Activated CD8-positive, alpha-beta memory T cell treated with anti-CD3 and anti-CD28 coated beads, Interleukin-2, amount 10 ng/mL, durations not matched to agents 7 days and 5 days (primary cell): ENCODE results near the gene ATG9A. TPM values are rescaled to one million over a fixed set of nuclear protein-coding genes. Genes with fewer than 3 reads are reported as not detected.

Experiments used
- ATAC-seq: fragments of 150-1000 bp; cut with Tn5 transposase; one replicate; pipeline ENCODE4 v1.10.0; 2021; ENCODE audit warnings: moderate library complexity
- CTCF ChIA-PET: fragments of 350-600 bp; sonication (Branson Sonifier 250); formaldehyde crosslinking; loops from one replicate; lab custom pipeline; 2021; ENCODE audit warnings: antibody characterized with exemption; lab: Charles Lee
- DNase-seq: peaks from one replicate; pipeline ENCODE4 v3.0.0-alpha.2; 2020
- H3K27ac Mint-ChIP-seq: one replicate; pipeline ENCODE4 v1.8.0; 2021; ENCODE audit warnings: mild to moderate bottlenecking, mixed read lengths
- H3K27me3 Mint-ChIP-seq: one replicate; pipeline ENCODE4 v1.8.0; 2021; ENCODE audit warnings: mixed read lengths
- H3K36me3 Mint-ChIP-seq: one replicate; pipeline ENCODE4 v1.8.0; 2021; ENCODE audit warnings: mild to moderate bottlenecking, mixed read lengths
- H3K4me1 Mint-ChIP-seq: one replicate; pipeline ENCODE4 v1.8.0; 2021; ENCODE audit warnings: mixed read lengths
- H3K4me3 Mint-ChIP-seq: one replicate; pipeline ENCODE4 v1.8.0; 2021; ENCODE audit warnings: mild to moderate bottlenecking, moderate library complexity, mixed read lengths
- H3K9me3 Mint-ChIP-seq: one replicate; pipeline ENCODE4 v1.8.0; 2022; ENCODE audit warnings: low read depth, mixed read lengths
- total RNA-seq, 2 experiments: library from RNA; stranded (reverse); gene quantifications; one replicate each; pipeline ENCODE4 v1.2.3, GENCODE V29; 2021

Gene ATG9A
- total RNA-seq, 2 experiments from 2014 or later, result 56.6 to 60.7 TPM

DNA sequence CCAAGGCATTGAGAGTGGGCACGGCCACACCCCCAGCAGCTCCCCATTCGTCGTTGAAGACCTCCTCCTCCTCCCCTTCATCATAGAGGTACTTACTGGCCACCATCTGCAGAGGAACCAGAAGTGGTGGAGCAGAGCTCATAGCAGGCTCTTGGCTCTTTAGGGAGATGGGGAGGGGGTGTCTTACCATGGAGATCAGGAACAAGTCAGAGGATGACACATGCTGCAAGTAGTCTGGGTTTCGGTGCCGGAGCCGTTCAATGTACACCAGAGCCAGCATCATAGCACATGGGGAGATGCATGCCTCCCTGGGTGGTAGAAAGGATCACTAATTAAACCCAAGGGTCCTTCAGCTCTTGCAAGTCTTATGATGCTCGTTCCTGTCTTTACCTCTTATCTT, 54.6 kb downstream of the ATG9A start:
- no peaks in the 10 kb centered on the region for H3K27me3 Mint-ChIP-seq
- CTCF ChIA-PET, result interaction anchor here (1.1 to 8.2 kb wide), 8 partner anchors 17 to 120 kb away, joined by 3 to 75 read pairs (median 10); partner anchors contain the start of genes NHEJ1 and ZFAND2B
- H3K4me1 Mint-ChIP-seq, result peaks cover 48% of the 10 kb centered on the region
- H3K9me3 Mint-ChIP-seq, result no peaks in the 10 kb centered on the region
- ATAC-seq (no peak), DNase-seq (no peak)
- peak overlapping the region; percentile 35 for H3K27ac Mint-ChIP-seq
- peak overlapping the region; percentile 4 for H3K4me3 Mint-ChIP-seq
- H3K36me3 Mint-ChIP-seq, result peaks cover 37% of the 10 kb centered on the region

DNA sequence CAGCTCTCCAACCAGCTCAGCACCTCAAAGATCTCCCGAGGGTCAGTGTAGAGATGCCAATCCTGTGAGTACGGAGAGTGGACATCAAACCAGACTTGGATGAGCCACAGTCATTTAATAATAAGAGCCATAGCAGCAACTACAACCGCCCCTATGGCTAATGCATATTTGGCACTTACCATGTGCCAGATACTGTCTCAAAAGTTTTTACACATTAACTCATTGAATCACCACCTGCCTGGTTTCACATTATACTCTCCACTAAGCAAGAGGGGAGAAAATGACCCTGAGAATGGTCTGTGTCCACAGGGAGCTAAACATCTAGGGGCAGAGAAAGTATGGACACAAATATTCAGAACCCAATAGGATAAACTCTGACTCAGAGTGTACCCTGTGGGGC, 55.3 kb downstream of the ATG9A start:
- ATAC-seq, result no peak
- Mint-ChIP-seq H3K27ac (peak overlapping the region; percentile 35), H3K4me3 (peak overlapping the region; percentile 4), H3K4me1 (peaks cover 45% of the 10 kb centered on the region), H3K36me3 (peaks cover 32% of the 10 kb centered on the region), H3K27me3 (no peaks in the 10 kb centered on the region), H3K9me3 (no peaks in the 10 kb centered on the region)
- CTCF ChIA-PET, result interaction anchor here (0.9 to 8.2 kb wide), 7 partner anchors 16 to 121 kb away, joined by 3 to 75 read pairs (median 14); partner anchors contain the start of genes ABCB6, DNAJB2, NHEJ1 and ZFAND2B
- no peak for DNase-seq

DNA sequence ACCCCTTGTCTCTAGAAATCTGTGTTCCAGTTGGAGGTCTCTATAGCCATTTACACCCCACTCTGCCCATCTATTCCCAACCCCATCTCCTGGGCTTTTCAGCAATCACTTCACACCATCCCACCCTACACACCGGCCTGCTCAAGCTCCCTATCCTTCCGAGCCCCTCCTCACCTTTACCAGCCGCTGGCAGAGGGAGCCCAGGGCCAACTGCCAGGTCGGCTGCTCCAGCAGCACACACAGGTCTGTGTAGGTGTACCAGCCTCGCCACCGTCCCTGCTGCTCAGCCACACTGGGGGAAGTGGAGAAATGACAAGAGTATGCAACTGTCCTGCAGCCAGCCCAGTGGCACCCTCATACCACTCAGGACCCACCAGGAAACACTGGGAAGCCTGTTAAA, 56.3 kb downstream of the ATG9A start:
- H3K36me3 Mint-ChIP-seq, result peaks cover 29% of the 10 kb centered on the region
- no peaks in the 10 kb centered on the region for H3K9me3 Mint-ChIP-seq
- no peak for ATAC-seq
- no peak overlapping the region for H3K27ac Mint-ChIP-seq
- no peaks in the 10 kb centered on the region for H3K27me3 Mint-ChIP-seq
- no peak for DNase-seq
- no peak overlapping the region for H3K4me3 Mint-ChIP-seq
- peaks cover 41% of the 10 kb centered on the region for H3K4me1 Mint-ChIP-seq
- CTCF ChIA-PET, result interaction anchor here (1.4 to 8.2 kb wide), 7 partner anchors 15 to 122 kb away, joined by 5 to 75 read pairs (median 42); partner anchors contain the start of genes ABCB6, NHEJ1 and ZFAND2B

DNA sequence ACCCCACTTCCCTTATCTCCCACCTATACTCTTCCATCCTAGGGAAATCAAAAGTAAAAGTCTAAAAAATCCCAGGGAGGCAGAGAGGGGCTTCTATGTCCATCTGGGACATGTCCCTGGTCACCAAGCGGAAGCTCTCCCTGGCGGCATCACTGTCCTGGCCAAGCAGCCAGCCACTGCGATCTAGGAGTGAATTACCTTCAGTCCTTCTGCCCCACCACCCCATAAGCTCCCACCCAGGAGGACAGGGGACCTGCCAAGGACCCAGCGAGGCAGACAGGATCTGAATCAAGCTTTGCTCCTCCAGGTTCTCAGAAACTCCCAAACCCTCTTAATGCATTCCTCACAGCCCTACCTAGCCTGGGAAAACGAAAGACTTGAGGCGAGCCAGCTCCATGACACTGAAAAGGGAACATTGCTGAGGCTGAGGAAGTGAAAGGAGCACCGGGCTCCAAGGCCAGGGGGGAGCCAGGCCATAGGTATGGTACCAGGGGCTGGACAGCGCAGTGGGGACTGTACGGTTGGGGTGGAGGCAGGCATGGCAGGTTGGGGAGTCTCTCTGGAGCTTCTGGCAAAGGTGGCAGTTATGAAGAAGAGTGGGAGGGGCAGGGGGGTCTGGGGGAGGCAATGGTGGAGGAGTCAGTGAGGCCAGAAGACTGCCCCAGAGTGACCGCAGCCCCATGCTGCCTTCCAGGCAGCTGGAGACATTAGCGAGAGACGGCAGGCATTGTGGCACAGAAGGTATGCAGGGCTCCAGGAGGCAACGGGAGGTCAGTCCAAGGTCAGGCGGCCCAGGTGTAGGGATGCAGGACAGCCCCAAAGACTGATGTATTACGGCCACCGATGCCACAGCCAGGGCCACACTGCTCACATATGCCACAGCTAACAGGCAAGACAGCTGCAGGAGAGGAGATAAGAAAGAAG, 56.9 kb downstream of the ATG9A start:
- Mint-ChIP-seq H3K27ac (no peak overlapping the region), H3K27me3 (no peaks in the 10 kb centered on the region), H3K4me1 (peaks cover 39% of the 10 kb centered on the region), H3K4me3 (no peak overlapping the region), H3K36me3 (peaks cover 27% of the 10 kb centered on the region), H3K9me3 (no peaks in the 10 kb centered on the region)
- ATAC-seq (no peak), DNase-seq (no peak)
- CTCF ChIA-PET, result interaction anchor here (1.1 to 8.2 kb wide), 19 partner anchors 10 to 143 kb away, joined by 3 to 75 read pairs (median 7); partner anchors contain the start of genes ABCB6, ANKZF1, ATG9A and DNAJB2

DNA sequence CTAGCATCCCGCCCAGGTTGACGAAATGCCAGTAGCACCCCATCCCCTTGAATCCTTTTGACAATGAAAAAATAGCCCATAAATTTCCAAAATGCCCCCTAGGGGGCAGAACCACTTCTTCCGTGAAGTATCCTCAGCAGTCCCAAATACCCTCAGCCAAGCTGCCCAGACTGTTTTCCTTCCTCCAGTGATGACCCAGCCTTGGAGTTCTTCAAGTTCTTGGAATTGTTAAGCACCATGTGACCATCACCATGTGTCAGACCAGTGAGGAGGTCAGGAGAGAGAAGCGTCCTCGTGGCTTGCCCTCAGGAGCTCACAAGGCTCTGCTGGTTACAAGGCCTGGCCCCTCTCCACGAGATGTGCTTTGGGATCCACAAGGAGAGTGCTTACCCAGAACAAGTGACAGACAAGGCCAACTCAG, 58.2 kb downstream of the ATG9A start:
- Mint-ChIP-seq H3K4me1 (peaks cover 36% of the 10 kb centered on the region), H3K36me3 (peaks cover 30% of the 10 kb centered on the region), H3K4me3 (no peak overlapping the region), H3K27me3 (no peaks in the 10 kb centered on the region), H3K9me3 (no peaks in the 10 kb centered on the region), H3K27ac (no peak overlapping the region)
- CTCF ChIA-PET, result interaction anchor here (0.7 to 8.2 kb wide), 24 partner anchors 9 to 273 kb away, joined by 3 to 75 read pairs (median 6); partner anchors contain the start of genes ABCB6, ANKZF1, ATG9A and DNAJB2
- ATAC-seq (peak; percentile 45), DNase-seq (no peak)

DNA sequence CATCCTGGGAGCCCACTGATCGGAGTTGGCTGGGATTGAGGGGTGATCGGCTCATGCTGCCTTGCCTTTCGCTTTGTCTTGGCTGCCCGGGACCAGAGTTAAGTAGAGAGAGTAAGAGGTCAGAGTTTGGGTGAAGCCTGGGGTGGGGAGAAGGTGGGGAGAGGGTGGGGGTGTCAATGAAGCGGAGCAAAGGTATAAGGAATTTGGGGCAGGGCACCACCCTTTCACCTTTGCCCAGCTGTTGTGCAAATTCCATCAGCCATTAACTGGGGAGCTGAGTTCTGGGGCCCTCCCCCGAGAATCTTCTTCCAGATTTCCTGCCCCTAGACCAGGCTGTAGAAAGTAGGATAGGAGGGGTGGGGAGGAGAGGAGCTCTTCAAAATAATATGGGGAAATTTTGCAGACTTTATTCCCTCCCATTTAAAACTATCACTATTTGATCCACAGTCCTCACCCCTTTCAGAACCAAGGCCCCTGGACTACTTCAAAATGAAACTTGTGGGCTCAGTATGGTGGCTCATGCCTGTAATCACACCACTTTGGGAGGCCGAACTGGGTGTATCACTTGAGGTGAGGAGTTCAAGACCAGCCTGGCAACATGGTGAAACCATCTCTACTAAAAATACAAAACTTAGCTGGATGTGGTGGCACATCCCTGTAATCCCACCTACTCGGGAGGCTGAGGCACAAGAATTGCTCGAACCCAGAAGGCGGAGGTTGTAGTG, 59.3 kb downstream of the ATG9A start, which contains the start of gene SLC23A3:
Gene SLC23A3, minus strand, starts transcription at position 100 of the 725 bp plus-strand sequence. Its CDS starts 45 bp downstream, at position 55.
- no peak within 1 kb of the TSS for H3K27ac Mint-ChIP-seq
- peaks cover 27% of the 10 kb centered on the region for H3K4me1 Mint-ChIP-seq
- no peaks in the 10 kb centered on the region for H3K9me3 Mint-ChIP-seq
- peaks cover 32% of the 10 kb centered on the region for H3K36me3 Mint-ChIP-seq
- no peaks in the 10 kb centered on the region for H3K27me3 Mint-ChIP-seq
- CTCF ChIA-PET, result interaction anchor here (0.8 to 8.2 kb wide), 14 partner anchors 9 to 272 kb away, joined by 3 to 75 read pairs (median 7); partner anchors contain the start of genes ANKZF1, ATG9A, NHEJ1 and ZFAND2B
- H3K4me3 Mint-ChIP-seq, result no peak within 1 kb of the TSS
- ATAC-seq (peak; percentile 38), DNase-seq (no peak)

Other genes with a start within 250 kb of the ATG9A start
- gene FEV, start 244.5 kb downstream of the ATG9A start, total RNA-seq, result not detected
- not detected for gene CRYBA2, start 236.2 kb downstream of the ATG9A start, total RNA-seq
- gene CFAP65, start 188.1 kb downstream of the ATG9A start, total RNA-seq, result not detected
- not detected for gene IHH, start 168.7 kb downstream of the ATG9A start, total RNA-seq
- 10 to 100 TPM; 14.4 to 19.4 TPM for gene NHEJ1, start 68.8 kb downstream of the ATG9A start, total RNA-seq
- 1 to 10 TPM; 2.6 to 3.2 TPM for gene SLC23A3, start 59.6 kb downstream of the ATG9A start, total RNA-seq
- 10 to 100 TPM; 66.9 to 72.0 TPM for gene CNPPD1, start 52.7 kb downstream of the ATG9A start, total RNA-seq
- 100 to 1,000 TPM in 1 of 2 experiments, 10 to 100 TPM in 1; 95.8 to 110 TPM for gene RETREG2, start 51.4 kb downstream of the ATG9A start, total RNA-seq
- 10 to 100 TPM; 60.2 to 60.6 TPM for gene ZFAND2B, start 22.9 kb downstream of the ATG9A start, total RNA-seq
- gene ABCB6, start 10.7 kb downstream of the ATG9A start, total RNA-seq, result 10 to 100 TPM; 12.6 to 15.2 TPM
- 100 to 1,000 TPM in 1 of 2 experiments, 10 to 100 TPM in 1; 89.4 to 105 TPM for gene ANKZF1, start 170 bp upstream of the ATG9A start, total RNA-seq
- gene GLB1L, start 15.8 kb upstream of the ATG9A start, total RNA-seq, result 1 to 10 TPM; 4.3 to 4.9 TPM
- gene STK16, start 15.8 kb upstream of the ATG9A start, total RNA-seq, result 10 to 100 TPM; 37.3 to 41.7 TPM
- not detected for gene TUBA4B, start 23.6 kb upstream of the ATG9A start, total RNA-seq
- gene TUBA4A, start 24.3 kb upstream of the ATG9A start, total RNA-seq, result 100 to 1,000 TPM; 244 to 337 TPM
- gene DNAJB2, start 49.7 kb upstream of the ATG9A start, total RNA-seq, result 10 to 100 TPM; 48.2 to 49.0 TPM
- gene PTPRN, start 79.8 kb upstream of the ATG9A start, total RNA-seq, result under 1 TPM in 1 of 2 experiments, not detected in 1; 0.28 TPM
- not detected for gene RESP18, start 103.1 kb upstream of the ATG9A start, total RNA-seq
- 10 to 100 TPM; 60.3 to 64.8 TPM for gene DNPEP, start 158.3 kb upstream of the ATG9A start, total RNA-seq
- gene DES, start 188.7 kb upstream of the ATG9A start, total RNA-seq, result not detected
- gene SPEG, start 205.2 kb upstream of the ATG9A start, total RNA-seq, result 1 to 10 TPM in 1 of 2 experiments, under 1 TPM in 1; 0.52 to 1.3 TPM